Skin of body (tissue), 2 donors: ENCODE results near the gene BST1. TPM values are rescaled to one million over a fixed set of nuclear protein-coding genes. Genes with fewer than 3 reads are reported as not detected.
"Not testable (repeated sequence)": the region's sequence is repeated elsewhere in the genome, so short reads cannot be mapped to it uniquely, and the experiment has no call there.

Experiments
- DNase-seq: peaks from one replicate; lab custom pipeline; 2025; lab: John Stamatoyannopoulos, UW
- total RNA-seq: library from RNA; depleted of rRNA; stranded (reverse); fragments of >200 nt; gene quantifications from one replicate; pipeline ENCODE4 v1.2.3, GENCODE V29; 2014

The BST1 gene
- total RNA-seq, 1 donor from 2014 or later = 6.8 TPM

DNA sequence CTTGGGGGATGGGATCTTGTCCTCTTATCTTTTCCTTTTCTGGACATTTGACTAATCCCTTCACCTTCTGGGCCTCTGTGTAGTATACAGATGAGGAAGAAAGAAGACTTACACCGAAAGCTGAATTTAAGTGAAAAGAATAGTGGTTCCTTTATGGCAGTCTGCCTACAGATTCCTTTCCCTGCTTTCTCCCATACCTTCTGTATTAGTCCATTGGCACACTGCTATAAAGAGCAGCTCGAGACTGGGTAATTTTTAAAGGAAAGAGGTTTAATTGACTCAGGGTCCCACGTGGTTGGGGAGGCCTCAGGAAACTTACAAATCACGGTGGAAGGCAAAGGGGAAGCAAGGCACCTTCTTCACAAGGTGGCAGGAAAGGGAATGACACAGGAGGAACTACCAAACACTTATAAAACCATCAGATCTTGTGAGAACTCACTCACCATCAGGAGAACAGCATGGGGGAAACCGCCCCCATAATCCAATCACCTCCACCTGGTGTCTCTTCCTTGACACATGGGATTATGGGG is 41.2 kb downstream of the BST1 start:
- DNase-seq = no peak

DNA sequence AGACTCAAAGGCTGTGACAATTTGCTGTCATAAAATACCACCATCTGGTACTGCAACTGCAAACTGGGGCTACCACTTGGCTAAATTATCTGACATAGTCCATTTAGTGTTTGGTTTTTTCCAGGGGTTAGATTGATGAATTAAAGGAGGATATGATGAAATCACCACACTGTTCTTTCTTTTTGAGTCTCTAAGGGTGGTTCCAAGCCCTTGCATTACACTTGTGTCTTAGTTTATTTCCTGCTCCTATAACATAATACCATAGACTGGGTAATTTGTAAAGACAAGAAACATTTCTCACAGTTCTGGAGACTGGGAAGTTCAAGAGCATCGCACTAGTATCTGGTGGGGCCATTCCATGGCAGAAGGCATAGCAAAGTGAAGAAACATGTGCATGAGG is 43.2 kb downstream of the BST1 start:
- no peak for DNase-seq

DNA sequence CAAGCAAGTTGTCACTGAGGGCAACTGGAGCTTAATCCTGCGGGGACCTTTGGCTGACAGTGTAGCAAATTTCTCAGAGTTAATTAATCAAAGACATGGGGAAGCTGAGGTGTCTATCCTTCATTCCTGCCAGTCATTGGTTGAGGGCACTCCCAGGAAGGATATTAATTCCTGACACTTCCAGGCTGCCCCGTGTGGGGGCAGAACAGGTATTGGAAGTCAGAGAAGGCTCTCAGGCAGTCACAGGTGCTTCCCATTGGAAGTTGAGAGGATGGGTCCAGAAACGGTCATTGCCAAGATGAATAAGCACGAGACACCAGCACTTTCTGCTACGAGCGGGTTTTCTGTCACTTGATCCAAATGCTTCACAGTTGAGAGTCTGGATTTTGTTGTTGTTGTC is 46.1 kb downstream of the BST1 start:
- DNase-seq = no peak

DNA sequence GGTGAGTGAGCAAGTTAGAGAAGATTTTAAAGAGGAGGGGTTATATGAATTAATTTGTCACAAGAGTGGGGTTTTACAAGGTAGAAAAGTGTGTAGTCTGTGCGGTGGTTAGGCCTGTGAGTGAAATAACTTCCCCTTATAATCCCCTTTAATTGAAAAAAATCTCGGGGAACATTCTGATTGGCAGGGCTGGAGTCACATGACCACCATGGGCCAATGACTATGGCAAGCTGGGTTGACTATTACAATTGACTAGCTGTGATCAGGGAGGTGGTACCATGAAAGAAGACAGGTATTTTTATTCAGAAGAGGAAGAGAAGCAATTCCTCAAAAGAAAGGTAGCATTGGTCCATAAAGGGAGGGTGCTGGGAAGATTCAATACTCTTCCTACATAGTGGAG is 48.3 kb downstream of the BST1 start:
- no peak for DNase-seq

DNA sequence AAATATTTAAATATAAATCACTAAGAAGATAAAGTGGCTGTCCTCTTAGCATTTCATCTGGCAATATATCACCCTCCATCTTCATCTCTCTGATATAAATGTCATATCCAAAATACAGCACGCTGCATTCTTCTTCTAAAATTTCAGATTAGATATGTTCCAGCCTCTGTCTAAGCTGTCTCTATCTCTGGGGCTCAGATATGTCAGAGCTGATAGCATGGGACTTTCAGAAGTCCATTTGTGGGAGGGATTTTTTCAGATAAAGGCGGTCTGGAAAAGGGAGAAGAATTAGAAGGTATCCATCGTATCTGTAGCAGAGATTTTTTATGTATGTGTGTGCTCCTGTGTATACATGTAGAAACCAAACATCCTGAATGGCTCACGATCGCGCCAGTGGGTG is 50.2 kb downstream of the BST1 start:
- DNase-seq = no peak

DNA sequence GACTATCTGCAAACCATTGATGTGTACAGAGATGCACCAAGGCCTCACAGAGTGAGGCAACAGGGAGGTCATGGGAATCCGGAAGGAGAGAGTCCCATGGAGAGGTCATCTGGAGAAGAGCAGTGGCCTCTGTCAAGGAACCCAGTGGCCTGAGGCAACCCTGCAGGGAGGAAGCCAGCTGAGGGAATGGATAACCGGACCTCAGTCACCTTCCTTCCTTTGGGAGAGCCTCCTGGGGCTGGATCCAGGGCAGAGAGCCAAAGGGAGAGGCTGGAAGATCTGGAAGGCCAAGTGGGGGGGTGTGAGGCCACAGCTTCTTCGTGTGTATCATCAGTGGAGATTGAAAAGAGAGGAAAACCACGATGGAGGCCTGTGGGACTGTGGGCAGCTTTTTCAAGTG is 50.9 kb downstream of the BST1 start:
- no peak for DNase-seq

DNA sequence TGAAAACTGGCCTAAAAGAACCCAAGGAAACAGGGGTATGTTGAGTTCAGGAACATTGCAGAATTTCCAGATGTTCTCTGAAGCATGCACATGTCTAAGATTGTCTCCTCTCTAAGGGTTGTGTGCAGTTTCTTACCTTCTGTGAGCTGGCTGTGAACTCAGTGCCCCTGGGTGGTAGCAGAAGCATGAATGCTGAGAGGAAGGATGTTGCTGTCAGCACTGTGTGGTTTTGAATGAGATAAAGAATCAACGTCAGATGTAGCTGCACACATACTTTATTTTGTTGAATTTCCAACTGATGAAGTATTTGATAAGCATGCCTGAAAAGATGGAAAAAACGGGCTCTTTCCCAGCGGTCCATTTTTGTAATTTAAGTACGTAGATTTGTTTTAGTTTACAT is 51.5 kb downstream of the BST1 start:
- DNase-seq = no peak

DNA sequence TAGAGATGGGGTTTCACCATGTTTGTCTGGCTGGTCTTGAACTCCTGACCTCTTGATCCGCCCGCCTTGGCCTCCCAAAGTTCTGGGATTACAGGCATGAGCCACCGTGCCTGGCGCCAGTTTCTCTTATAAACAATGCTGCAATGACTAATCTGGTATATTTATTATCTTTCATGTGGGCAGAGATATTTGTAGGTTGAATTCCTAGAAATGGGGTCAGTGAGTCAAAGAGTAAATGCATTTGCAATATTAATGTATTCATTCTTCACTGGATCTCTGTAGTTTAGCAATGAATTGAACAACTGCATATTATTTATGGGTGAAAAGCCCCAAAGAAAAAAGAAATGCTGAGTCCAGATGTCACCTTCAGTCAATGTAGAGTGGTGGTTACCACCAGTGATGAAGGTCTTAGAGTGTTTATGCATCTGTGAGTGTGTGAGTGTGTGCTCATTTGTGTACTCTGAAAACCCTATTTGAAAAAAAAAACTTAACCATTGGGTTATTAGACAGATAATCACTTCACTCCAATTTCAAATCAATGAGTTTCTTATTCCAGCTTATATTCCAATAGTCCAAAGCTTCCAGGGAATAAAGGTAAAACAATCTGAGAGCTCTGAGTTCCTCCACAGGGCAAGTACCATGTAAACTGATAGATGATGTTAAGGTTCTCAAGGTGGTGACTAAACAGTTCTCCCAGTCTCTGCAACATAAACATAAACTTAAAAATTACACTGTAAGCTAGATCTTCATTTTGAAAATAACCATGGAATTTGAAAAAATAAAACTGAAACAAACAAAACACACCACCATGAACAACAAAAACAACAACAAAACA is 52.7 kb downstream of the BST1 start:
- DNase-seq = no peak

DNA sequence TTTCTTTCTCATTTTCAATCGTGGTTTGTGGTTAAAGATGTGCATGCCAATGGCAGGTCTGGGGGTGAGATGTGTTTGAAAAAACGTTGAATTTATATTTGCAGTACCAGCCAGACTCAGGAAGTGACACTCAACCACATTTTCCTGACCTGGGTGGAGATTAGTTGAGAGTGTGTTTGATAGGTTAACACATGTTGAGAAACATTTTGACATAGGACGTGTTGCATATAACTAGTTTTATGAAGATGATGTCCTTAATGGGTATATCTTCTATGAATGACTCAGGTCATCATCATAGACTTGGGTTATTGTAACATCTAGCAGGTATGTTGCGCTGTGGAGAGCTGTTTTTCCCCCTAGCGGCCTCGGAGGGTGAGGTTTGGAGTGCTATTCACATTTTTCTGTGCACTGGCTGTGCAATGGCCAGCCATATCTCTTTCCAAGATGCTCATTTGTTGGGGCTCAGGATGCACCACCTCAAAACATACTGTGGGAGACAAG is 53.5 kb downstream of the BST1 start:
- no peak for DNase-seq

DNA sequence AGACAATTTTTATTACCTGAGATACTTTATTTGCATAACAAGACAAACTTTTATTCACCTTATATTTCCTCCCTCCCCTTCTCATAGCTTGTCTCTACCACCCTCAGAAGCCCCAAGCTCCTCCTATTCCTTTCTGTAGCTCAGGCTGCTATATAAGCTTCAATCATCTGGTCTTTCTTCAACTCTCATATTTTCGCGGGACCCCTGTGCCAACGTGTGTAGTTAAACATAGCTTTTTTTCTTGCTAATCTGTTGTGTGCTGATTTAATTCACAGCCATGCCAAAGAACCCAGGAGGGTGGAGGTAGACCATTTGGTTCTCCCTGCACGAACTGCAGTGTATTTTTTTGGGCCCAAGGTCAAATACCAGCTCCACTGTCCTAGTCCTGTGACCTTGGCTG is 54.2 kb downstream of the BST1 start:
- DNase-seq = no peak

DNA sequence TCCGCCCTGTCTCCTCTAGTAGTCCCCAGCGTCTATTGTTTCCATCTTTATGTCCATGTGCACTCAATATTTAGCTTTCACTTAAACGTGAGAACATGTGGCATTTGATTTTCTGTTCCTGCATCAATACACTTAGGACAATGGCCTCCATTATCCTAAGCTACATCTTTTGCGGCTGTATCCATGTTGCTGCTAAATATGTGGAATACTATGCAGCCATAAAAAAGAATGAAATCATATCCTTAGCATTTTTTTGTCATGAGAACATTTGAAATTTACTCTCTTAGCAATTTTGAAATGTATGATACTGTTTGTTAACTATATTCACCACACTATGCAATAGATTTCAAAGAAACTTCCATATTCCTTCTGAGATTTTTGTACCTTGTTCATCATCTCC is 55.4 kb downstream of the BST1 start:
- DNase-seq = no peak

DNA sequence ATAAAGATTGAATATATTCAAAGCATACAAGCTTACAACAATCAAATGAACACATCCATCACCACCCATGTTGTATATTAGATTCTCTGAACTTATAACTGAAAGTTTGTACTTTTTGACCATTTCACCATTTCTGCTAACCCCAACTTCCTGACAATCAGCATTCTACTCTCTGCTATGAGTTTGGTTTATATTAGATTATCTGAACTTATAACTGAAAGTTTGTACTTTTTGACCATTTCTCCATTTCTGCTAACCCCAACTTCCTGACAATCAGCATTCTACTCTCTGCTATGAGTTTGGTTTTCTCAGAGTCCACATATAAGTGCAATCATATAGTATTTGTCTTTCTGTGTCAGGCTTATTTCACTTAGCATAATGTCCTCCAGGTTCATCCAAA is 59.6 kb downstream of the BST1 start:
- DNase-seq = not testable (repeated sequence)

DNA sequence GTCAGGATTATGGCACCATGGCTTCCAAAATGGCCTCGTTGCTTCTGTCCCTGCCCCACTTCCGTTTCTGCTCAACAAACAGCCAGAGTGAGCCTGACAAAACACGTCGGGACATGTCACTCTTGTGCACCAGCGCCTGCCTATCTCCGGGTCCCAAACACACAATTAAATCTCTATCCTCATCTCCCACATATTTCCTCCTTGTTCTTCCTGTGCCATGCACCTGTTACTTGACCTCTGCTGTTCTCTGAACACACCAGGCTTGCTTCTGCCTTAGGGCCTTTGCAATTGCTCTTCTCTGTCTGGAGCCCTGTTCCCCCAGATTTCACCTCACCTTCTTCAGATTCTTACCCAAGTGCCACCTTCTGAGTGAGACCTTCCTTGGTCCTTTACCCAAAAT is 62.5 kb downstream of the BST1 start:
- DNase-seq = no peak

DNA sequence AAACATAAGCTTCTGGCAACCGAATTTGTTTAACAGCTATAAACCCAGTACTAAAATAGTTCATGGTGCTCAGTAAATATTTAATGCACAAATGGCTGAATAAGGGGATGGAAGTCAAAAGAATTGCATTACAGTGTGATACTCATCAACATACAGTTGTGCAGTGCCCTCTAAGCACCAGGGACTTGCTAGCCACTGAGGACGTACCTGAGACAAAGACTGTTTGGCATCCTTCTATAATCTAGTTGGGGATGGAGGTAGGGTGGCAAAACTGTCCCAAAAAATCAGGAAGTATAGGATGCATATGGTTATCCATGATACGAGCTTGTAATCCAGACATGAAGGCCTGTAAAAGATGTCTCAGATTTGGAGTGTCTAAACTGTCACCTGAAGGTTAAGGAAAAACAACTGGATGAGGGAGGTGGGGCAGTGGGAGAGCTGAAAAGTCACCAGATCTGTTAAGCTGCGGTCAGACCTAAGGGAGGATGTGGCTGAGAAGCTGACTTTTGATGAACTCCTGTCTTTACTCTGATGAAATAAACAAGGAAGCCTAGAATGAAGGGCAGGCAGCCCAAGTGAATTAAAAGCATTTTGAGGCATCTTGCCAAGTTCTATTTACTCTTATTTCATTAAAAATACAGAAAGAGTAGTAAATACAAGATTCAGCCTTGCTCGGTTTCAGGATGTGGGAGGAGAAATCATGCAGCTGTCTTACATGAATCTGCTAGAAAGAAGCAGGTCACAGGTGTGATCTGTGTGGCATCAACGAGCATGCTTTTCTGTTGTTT is 63.2 kb downstream of the BST1 start:
- no peak for DNase-seq

DNA sequence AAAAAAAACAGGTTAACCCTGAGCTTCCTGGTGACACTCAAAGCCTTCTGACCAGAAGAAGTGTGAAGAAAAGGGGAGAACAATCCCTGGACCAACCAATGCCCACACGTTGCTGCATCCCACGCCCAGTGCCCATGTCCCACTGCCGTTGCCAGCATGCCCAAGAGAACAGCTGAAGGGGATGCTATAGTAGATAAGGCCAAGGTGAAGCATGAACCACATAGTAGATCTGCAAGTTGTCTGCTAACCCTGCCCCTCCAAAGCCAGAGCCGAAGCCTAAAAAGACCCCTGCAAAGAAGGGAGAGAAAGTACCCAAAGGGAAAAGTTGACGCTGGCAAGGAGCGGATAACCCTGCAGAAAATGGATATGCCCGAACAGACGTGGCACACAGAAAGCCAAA is 64.0 kb downstream of the BST1 start:
- DNase-seq = no peak

DNA sequence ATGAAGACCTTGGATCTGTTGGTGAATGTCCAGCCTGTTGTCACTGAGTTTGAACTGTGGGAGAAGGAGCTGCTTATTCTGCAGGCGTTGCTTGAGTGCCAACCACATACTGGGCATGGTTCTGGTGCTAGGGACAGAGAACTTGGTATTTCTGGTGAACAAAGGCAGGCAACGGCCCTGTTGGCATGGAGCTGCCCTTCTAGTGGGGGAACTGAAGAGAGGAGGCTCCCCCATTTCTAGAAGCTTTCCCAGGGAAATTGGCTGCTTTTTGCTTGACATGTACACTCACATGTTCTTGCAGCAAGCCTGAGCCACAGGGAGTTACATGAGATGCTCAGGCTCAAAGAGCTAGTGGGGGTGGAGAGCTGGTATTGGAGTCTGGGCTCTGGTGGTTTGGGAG is 66.3 kb downstream of the BST1 start:
- no peak for DNase-seq

DNA sequence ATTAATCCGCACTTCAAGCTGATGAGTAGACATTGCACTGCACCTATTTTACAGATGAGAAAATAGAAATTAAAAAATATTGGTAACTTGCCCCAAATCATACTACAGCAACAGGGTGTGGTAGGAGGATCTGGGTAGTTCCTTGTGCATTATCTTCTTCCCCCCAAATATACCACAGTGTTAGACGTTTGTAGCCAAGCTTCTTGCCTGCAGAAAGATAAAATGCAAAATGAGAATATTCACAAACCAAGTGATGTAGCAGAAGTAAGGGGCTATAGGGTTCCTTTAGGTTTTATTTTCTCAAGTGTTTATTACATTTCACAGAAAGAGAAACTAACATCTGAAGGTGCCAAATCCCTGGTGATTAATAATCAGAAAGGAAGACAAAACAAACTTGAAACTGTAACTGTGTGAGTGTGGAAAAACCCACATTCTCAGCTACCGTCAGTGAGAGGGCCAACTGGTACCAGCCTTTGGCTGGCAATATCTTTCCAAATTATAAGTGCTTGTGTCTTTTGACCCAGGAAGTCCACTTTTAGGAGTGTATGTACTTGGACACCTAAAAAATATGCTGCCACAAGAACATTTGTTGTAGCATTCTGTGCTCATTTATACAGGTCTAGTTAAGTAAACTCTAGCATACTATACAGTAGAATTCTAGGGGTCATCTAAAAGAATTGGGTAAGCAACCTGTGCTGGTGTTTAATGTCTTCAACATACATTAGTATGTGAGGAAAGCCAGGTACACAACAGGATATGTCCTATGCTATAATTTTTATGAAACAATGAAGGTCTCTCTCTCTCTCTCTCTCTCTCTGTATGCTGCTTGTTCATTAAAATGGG is 68.6 kb downstream of the BST1 start:
- no peak for DNase-seq

DNA sequence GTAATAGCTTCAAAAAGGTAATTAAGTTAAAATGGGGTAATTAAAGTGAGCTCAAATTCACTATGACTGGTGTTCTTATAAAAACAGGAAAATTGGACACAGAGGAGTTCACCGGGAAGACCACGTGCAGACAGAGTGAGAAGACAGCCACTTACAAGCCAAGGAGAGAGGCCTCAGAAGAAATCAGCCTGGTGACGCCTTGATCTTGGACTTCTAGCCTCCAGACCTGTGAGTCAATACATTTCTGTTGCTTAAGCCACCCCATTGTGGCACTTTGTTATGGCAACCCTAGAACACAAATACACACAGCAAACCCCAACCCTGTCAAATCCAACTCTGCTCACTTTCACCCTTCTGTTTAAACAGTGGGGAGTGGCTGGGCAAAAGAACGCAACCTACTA is 71.2 kb downstream of the BST1 start:
- no peak for DNase-seq

DNA sequence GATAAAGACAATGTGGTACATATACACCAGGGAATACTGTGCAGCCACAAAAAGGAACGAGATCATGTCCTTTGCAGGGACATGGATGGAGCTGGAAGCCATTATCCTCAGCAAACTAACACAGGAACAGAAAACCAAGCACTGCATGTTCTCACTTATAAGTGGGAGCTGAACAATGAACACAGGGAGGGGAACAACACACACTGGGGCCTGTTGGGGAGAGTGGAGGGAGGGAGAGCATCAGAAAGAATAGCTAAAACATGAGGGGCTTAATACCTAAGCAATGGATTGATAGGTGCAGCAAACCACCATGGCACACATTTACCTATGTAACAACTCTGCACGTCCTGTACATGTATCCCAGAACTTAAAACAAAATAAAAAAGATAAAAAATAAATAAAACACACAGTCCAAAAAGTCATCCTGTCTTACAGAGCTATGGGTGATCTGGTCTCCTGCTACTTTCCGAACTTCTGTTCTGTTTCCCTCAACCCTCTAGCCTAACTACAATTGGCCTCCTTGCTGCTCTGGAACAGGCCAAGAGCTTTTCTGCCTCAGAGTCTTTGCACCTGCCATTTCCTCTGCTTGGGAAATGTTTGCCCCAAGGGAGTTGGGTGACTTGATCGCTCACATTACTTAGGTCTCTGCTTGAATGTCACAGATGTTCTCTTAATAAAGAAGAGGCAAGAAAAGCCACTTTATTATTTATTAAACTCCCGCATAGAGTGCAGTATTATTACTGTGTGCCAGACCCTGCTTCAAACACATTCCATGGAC is 74.2 kb downstream of the BST1 start:
- no peak for DNase-seq

DNA sequence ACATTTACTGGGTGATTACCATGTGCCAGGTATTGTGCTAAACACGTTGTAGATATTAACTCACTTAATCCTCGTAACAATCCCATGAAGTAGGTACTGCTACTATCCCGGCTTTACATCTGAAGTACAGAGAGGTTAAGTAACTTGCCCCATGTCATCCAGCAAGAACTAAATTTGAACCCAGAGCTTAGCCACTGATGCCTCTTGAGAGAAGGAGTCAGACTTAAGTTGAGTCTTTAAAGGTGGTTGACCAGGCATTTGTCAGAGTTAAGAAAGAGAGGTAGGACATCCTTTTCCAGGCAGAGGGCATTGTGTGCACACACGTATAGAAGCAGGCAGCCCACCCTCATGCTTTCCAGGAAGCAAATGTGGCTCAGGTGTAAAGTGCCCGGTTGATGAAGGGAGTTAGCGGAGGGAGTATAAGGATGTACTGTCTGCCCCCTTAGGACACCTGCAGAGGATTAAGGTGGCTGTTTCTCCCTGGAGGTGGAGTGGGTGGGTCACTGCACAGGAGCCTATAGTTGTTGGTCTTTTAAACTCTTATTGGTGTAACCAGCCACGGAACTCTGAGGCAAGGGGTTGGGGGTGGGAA is 74.9 kb downstream of the BST1 start:
- no peak for DNase-seq
